Bronchial smooth muscle cell (primary cell): ENCODE results near the gene CCDC110. TPM values are rescaled to one million over a fixed set of nuclear protein-coding genes. Genes with fewer than 3 reads are reported as not detected.

Experiments
- total RNA-seq: library from RNA; depleted of rRNA; stranded (reverse); fragments of >200 nt; gene quantifications from 2 replicates; pipeline ENCODE4 v1.2.1, GENCODE V29; 2014

The CCDC110 gene
- 0.95 and 2.0 TPM in 2 replicates for total RNA-seq

GRCh38 chr4:185471235-185472102 is at the start of gene CCDC110:
Gene CCDC110 (minus strand): TSS chr4:185471733. CDS start chr4:185471683, 50 bp downstream.

GRCh38 chr4:185425647-185426352 is 45.7 kb downstream of the CCDC110 start, which contains the start of gene UFSP2:
Gene UFSP2 (minus strand): TSS chr4:185425964. CDS start chr4:185425868, 96 bp downstream.

GRCh38 chr4:185396724-185397385 is 74.7 kb downstream of the CCDC110 start, which contains the start of gene ANKRD37:
Gene ANKRD37 (plus strand): TSS chr4:185396841. CDS start chr4:185396924, 83 bp downstream.

GRCh38 chr4:185395238-185395955 is 76.1 kb downstream of the CCDC110 start, which contains the start of gene LRP2BP:
Gene LRP2BP (minus strand): TSS chr4:185395924. CDS start chr4:185378186, 17,738 bp downstream.

Other genes with a start within 250 kb of the CCDC110 start
- gene LRP2BP, start 75.8 kb downstream of the CCDC110 start, total RNA-seq: 0.16 and 0.26 TPM in 2 replicates
- 1.6 and 1.7 TPM in 2 replicates for gene ANKRD37, start 74.9 kb downstream of the CCDC110 start, total RNA-seq
- gene UFSP2, start 45.8 kb downstream of the CCDC110 start, total RNA-seq: 45.9 and 46.5 TPM in 2 replicates
- gene PDLIM3, start 63.8 kb upstream of the CCDC110 start, total RNA-seq: 9.5 and 44.7 TPM in 2 replicates